ENCODE measurements around the gene CHKA.

GRCh38 chr11:68141246-68142027 is 20.2 kb upstream of the CHKA start:
- TF ChIP-seq, protein P1, sequence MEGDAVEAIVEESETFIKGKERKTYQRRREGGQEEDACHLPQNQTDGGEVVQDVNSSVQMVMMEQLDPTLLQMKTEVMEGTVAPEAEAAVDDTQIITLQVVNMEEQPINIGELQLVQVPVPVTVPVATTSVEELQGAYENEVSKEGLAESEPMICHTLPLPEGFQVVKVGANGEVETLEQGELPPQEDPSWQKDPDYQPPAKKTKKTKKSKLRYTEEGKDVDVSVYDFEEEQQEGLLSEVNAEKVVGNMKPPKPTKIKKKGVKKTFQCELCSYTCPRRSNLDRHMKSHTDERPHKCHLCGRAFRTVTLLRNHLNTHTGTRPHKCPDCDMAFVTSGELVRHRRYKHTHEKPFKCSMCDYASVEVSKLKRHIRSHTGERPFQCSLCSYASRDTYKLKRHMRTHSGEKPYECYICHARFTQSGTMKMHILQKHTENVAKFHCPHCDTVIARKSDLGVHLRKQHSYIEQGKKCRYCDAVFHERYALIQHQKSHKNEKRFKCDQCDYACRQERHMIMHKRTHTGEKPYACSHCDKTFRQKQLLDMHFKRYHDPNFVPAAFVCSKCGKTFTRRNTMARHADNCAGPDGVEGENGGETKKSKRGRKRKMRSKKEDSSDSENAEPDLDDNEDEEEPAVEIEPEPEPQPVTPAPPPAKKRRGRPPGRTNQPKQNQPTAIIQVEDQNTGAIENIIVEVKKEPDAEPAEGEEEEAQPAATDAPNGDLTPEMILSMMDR (IDR thresholded peaks at IDR 0.05; ENCODE audit: low read length): no peak
- no peak for TF ChIP-seq EZH2 (optimal IDR thresholded peaks at IDR 0.05; ENCODE audit: low read depth, low read length)

Measured in MM.1S (cell line).